RWPE2 (cell line): ENCODE results near the gene CASKIN2.

Experiments used
- ATAC-seq: fragments of 200-7000 bp; cut with Tn5 transposase; 3 replicates; pipeline ENCODE4 v1.9.1; 2021; ENCODE audit warnings: low read depth
- DNase-seq: peaks from one replicate; pipeline ENCODE4 v3.0.0-alpha.2; 2020; ENCODE audit warnings: low spot score
- H3K27ac ChIP-seq: fragments of 450-650 bp; 2 replicates; pipeline ENCODE4 v1.5.1; 2017; ENCODE audit warnings: mild to moderate bottlenecking; ENCODE audit not compliant: poor library complexity, severe bottlenecking
- H3K27me3 ChIP-seq: fragments of 250-450 bp; sonication (Bioruptor Pico); 2 replicates; pipeline ENCODE4 v1.5.1; 2021; ENCODE audit warnings: mild to moderate bottlenecking, moderate library complexity; ENCODE audit not compliant: insufficient read depth, poor library complexity, severe bottlenecking
- H3K36me3 ChIP-seq: fragments of 250-450 bp; sonication (Bioruptor Pico); 2 replicates; pipeline ENCODE4 v1.5.1; 2020; ENCODE audit warnings: low read depth, mild to moderate bottlenecking, moderate library complexity
- H3K4me1 ChIP-seq: fragments of 250-450 bp; sonication (Bioruptor Pico); 2 replicates; pipeline ENCODE4 v1.5.1; 2021; ENCODE audit warnings: mild to moderate bottlenecking, moderate library complexity; ENCODE audit not compliant: insufficient read depth, poor library complexity, severe bottlenecking
- H3K4me3 ChIP-seq: fragments of 250-450 bp; sonication (Bioruptor Pico); 2 replicates; pipeline ENCODE4 v1.5.1; 2021; ENCODE audit warnings: mild to moderate bottlenecking, moderate library complexity; ENCODE audit not compliant: severe bottlenecking
- H3K9me3 ChIP-seq: fragments of 250-450 bp; sonication (Bioruptor Pico); 2 replicates; pipeline ENCODE4 v1.5.1; 2021; ENCODE audit warnings: mild to moderate bottlenecking, moderate library complexity; ENCODE audit not compliant: severe bottlenecking
- TF ChIP-seq, protein P1 (sequence below): fragments of 450-650 bp; IDR thresholded peaks from one replicate; pipeline ENCODE4 v1.5.1; 2017; ENCODE audit warnings: mild to moderate bottlenecking, moderate library complexity; ENCODE audit not compliant: poor library complexity, severe bottlenecking

Gene CASKIN2

DNA sequence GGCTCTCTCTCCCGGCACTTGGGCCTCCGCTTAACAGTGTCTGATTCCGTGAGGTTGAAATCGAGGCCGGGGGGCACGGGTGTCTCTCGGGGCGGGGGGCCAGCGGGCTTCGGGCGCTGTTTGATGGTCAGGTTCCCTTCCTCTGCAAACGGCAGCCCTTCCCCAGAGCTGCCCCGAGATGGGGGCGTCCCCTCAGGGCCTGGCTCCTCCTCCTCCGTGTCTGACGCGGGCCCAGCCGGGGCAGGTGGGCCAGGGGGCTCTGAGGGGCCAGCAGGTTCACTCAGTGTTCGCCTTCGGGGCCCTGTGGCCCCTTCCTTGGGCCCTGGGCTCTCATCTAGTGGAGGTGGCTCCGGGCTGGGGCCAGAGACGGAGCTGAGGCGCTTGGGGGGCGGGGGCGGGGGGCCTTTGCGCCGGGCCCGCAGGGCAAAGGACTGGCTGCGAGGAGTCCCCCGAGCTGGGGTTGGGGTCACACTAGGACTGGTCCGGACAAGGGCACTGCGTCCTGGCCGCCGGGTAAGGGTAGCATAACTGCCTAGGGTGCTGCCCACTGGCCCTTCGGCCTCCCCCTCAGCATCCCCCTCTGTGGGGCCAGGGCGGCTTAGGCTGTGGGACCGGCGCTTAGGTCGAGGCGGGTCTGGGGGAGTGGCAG, 13.1 kb downstream of the CASKIN2 start:
- TF ChIP-seq, protein P1, sequence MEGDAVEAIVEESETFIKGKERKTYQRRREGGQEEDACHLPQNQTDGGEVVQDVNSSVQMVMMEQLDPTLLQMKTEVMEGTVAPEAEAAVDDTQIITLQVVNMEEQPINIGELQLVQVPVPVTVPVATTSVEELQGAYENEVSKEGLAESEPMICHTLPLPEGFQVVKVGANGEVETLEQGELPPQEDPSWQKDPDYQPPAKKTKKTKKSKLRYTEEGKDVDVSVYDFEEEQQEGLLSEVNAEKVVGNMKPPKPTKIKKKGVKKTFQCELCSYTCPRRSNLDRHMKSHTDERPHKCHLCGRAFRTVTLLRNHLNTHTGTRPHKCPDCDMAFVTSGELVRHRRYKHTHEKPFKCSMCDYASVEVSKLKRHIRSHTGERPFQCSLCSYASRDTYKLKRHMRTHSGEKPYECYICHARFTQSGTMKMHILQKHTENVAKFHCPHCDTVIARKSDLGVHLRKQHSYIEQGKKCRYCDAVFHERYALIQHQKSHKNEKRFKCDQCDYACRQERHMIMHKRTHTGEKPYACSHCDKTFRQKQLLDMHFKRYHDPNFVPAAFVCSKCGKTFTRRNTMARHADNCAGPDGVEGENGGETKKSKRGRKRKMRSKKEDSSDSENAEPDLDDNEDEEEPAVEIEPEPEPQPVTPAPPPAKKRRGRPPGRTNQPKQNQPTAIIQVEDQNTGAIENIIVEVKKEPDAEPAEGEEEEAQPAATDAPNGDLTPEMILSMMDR: no peak
- Histone ChIP-seq H3K4me3 (no peak overlapping the region), H3K27me3 (no peaks in the 10 kb centered on the region), H3K9me3 (no peaks in the 10 kb centered on the region), H3K36me3 (peaks cover 36% of the 10 kb centered on the region), H3K4me1 (no peaks in the 10 kb centered on the region), H3K27ac (no peak overlapping the region)
- no peak for ATAC-seq
- DNase-seq: no peak

DNA sequence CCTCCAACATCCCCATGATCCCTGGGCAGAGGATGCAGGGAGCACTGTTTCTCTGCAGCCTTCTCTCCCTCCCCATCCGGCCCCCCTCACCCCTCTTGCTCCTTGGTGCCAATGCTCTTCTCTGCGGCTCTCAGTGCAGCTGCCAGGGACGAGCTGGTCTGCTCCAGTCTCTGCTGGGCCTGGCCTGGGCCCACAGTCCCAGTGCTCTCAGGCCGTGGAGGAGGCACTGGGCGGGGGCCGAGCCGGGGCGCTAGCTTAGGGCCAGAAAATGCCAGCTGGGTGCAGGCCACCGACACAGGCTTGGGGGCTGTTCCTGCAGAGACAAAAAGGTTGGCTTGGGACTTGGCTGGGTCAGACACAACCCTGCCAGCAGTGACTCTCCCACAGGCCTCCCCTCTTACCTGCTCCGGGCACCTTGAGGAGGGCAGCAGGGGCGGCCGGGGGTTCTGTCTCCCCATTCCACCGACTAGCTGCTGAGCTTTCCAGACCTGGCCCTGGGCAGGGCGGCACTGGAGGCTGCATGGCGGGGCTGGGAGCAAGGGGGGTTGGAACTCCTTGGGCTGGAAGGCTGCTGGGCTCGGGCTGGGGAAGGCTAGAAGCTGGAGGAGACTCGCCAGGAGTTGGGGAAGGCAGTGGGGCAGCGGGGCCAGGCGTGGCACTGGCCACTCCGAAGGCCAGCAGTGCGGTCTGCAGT, 13.8 kb downstream of the CASKIN2 start:
- H3K36me3 ChIP-seq: peaks cover 32% of the 10 kb centered on the region

DNA sequence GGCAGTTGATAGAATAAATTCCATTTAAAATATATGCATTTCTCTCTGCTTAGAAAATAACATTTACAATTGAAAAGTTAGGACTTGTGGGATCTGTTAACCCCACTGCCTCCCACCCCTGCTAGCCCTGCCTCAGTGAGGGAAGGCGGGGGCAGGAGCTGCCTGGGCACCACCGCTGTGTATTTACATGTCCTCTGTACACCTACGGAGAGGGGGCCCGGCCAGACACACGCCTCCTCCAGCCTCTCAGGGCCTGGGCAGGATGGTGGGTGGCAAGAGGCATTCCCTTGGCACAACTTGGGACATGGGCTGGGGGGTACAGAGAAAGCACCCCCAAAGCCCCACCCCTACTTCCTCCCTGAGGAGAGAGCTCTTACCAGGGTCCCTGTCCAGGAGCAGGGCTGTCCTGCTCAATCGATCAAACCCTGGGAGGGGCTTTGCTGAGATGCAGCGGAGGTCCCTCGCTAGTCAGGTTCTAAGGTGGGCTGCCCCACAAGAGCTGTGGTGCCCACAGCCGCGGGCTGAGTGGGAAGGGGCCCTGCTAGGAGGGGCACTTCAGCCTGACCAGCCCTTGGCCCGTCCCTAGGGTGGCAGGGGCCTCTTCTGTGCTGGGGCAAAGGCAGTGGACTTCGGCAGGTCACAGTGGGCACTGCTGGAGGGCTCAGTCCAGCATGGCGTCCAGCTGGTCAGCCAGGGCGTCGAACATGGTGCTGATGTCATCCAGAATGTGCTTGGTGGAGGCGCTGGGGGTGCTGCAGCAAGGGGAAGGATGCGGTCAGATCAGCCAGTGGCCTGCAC, 14.7 kb downstream of the CASKIN2 start:
- TF ChIP-seq, protein P1: no peak
- H3K9me3 ChIP-seq: no peaks in the 10 kb centered on the region
- peaks cover 26% of the 10 kb centered on the region for H3K36me3 ChIP-seq
- no peaks in the 10 kb centered on the region for H3K4me1 ChIP-seq
- no peak overlapping the region for H3K27ac ChIP-seq
- no peak for DNase-seq
- no peak for ATAC-seq
- H3K27me3 ChIP-seq: no peaks in the 10 kb centered on the region
- no peak overlapping the region for H3K4me3 ChIP-seq

More for the DNA sequence above, 13.8 kb downstream of the CASKIN2 start:
- H3K4me1 ChIP-seq: no peaks in the 10 kb centered on the region
- H3K27me3 ChIP-seq: no peaks in the 10 kb centered on the region
- no peaks in the 10 kb centered on the region for H3K9me3 ChIP-seq
- TF ChIP-seq, protein P1: no peak
- DNase-seq (no peak), ATAC-seq (no peak)
- no peak overlapping the region for H3K4me3 ChIP-seq
- no peak overlapping the region for H3K27ac ChIP-seq

DNA sequence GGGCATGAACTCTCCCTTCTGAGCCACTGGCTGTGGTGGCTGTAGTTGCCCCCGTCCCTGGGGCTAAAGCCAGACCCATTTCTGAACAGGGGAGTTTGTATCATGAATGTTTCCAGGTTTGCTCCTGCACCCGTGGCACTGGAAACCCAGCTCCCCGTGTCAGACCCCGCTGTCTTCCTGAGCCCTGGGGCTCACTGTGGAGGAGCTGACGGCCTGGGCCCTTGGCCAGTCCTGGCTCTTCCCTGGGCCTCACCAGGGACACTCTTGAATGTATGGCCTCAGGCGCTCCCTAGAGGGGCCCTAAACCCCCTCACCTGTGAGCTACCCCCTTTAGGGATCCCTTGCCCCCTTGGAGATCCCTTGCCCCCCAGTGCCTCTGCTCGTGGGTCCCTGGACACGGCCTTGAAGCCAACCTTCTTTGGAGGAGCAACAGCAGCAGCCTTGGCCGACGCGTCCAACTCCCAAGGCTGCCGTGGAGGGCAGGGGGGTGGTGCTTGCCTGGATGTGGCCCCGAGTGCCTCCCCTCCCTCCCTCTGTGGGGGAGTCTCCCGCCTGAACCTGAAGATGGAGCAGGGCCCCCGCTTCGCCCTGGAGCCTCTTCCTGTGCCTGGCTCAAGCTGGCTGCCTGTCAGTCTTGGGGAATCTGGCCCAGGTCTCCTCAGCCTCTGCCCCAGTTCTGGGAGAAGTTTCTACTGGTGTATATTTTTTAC, 15.9 kb downstream of the CASKIN2 start:
- Histone ChIP-seq H3K4me1 (no peaks in the 10 kb centered on the region), H3K36me3 (peaks cover 21% of the 10 kb centered on the region), H3K27ac (no peak overlapping the region), H3K9me3 (no peaks in the 10 kb centered on the region), H3K4me3 (no peak overlapping the region), H3K27me3 (no peaks in the 10 kb centered on the region)
- TF ChIP-seq, protein P1: no peak
- DNase-seq (no peak), ATAC-seq (no peak)
